Neural cell (in vitro differentiated cells): ENCODE data around the gene CLCNKA. TPM values are rescaled to one million over a fixed set of nuclear protein-coding genes. Genes with fewer than 3 reads are reported as not detected.

Source experiments
- H2AFZ ChIP-seq: fragments of 200-600, 300-800 bp; sonication (generic), shearing (Covaris generic); 2 replicates; pipeline ENCODE4 v1.6.0; 2014; ENCODE audit warnings: low read depth, mild to moderate bottlenecking, antibody characterized with exemption, low read length, moderate library complexity
- H3F3A ChIP-seq: fragments of 200-600 bp; shearing (Covaris generic); 2 replicates; pipeline ENCODE4 v1.6.1; 2016; ENCODE audit warnings: mild to moderate bottlenecking, moderate library complexity, mixed read lengths, antibody characterized with exemption, low read length; ENCODE audit not compliant: insufficient read depth, poor library complexity, severe bottlenecking
- H3K27ac ChIP-seq: fragments of 200-600, 300-800 bp; sonication (generic), shearing (Covaris generic); 2 replicates; pipeline ENCODE4 v1.5.1; 2014; ENCODE audit warnings: mild to moderate bottlenecking, low read length, moderate library complexity
- H3K27me3 ChIP-seq: fragments of 300-800, 200-600 bp; sonication (generic), shearing (Covaris generic); 2 replicates; pipeline ENCODE4 v1.6.0; 2014; ENCODE audit warnings: mild to moderate bottlenecking, low read depth, low read length, moderate library complexity; ENCODE audit not compliant: insufficient read depth
- H3K36me3 ChIP-seq: fragments of 300-800, 200-600 bp; sonication (generic), shearing (Covaris generic); 2 replicates; pipeline ENCODE4 v1.5.1; 2014; ENCODE audit warnings: mild to moderate bottlenecking, antibody characterized with exemption, low read length, moderate library complexity; ENCODE audit not compliant: insufficient read depth
- H3K4me2 ChIP-seq: fragments of 300-800, 200-600 bp; sonication (generic), shearing (Covaris generic); 2 replicates; pipeline ENCODE4 v1.6.0; 2014; ENCODE audit warnings: mild to moderate bottlenecking, low read length
- H3K4me3 ChIP-seq: fragments of 300-800, 200-600 bp; sonication (generic), shearing (Covaris generic); 2 replicates; pipeline ENCODE4 v1.5.1; 2014; ENCODE audit warnings: mild to moderate bottlenecking, low read length, moderate library complexity
- H3K79me2 ChIP-seq: fragments of 200-600 bp; shearing (Covaris generic); replicated peaks from 2 replicates; pipeline ENCODE4 v1.6.0; 2014; ENCODE audit warnings: mild to moderate bottlenecking, low read length, moderate library complexity; ENCODE audit not compliant: insufficient read depth
- H3K9ac ChIP-seq: fragments of 300-800, 200-600 bp; sonication (generic), shearing (Covaris generic); 2 replicates; pipeline ENCODE4 v1.6.1; 2016; ENCODE audit warnings: mild to moderate bottlenecking, low read length, mixed read lengths
- H3K9me2 ChIP-seq: fragments of 200-600 bp; shearing (Covaris generic); 2 replicates; pipeline ENCODE4 v1.6.1; 2016; ENCODE audit warnings: mild to moderate bottlenecking, low read length, mixed read lengths; ENCODE audit not compliant: insufficient read depth
- H3K9me3 ChIP-seq: fragments of 200-600, 300-800 bp; sonication (generic), shearing (Covaris generic); 2 replicates; pipeline ENCODE4 v1.6.1; 2016; ENCODE audit warnings: mild to moderate bottlenecking, mixed run types, low read length, moderate library complexity, mixed read lengths
- H4K20me1 ChIP-seq: fragments of 200-600 bp; shearing (Covaris generic); 2 replicates; pipeline ENCODE4 v1.6.1; 2016; ENCODE audit warnings: mild to moderate bottlenecking, mixed run types; ENCODE audit not compliant: insufficient read depth
- CTCF ChIP-seq: fragments of 450-650 bp; IDR thresholded peaks from 2 replicates; pipeline ENCODE4 v1.5.1; 2014; ENCODE audit warnings: antibody characterized with exemption, mild to moderate bottlenecking, moderate library complexity; ENCODE audit not compliant: poor library complexity, severe bottlenecking
- EP300 ChIP-seq: fragments of 450-650 bp; conservative IDR thresholded peaks from 2 replicates; pipeline ENCODE4 v1.6.1; 2014; ENCODE audit warnings: antibody characterized with exemption, mild to moderate bottlenecking, moderate library complexity; ENCODE audit not compliant: poor library complexity, severe bottlenecking
- EZH2 ChIP-seq: fragments of 200-600, 300-800 bp; shearing (Covaris generic), sonication (generic); IDR thresholded peaks from 2 replicates; pipeline ENCODE4 v1.6.1; 2014; ENCODE audit warnings: antibody characterized with exemption, low read length, borderline replicate concordance, mild to moderate bottlenecking; ENCODE audit not compliant: insufficient read depth, poor library complexity, severe bottlenecking
- MXI1 ChIP-seq: fragments of 450-650 bp; conservative IDR thresholded peaks from 2 replicates; pipeline ENCODE4 v1.6.1; 2014; ENCODE audit warnings: antibody characterized with exemption, mild to moderate bottlenecking; ENCODE audit not compliant: poor library complexity, severe bottlenecking
- POLR2AphosphoS5 ChIP-seq: IDR thresholded peaks from 2 replicates; pipeline ENCODE4 v1.6.1; 2012
- RAD21 ChIP-seq: fragments of 450-650 bp; conservative IDR thresholded peaks from 2 replicates; pipeline ENCODE4 v1.6.1; 2014; ENCODE audit warnings: antibody characterized with exemption, mild to moderate bottlenecking, moderate library complexity
- REST ChIP-seq: IDR thresholded peaks from 2 replicates; pipeline ENCODE4 v1.6.1; 2012; ENCODE audit warnings: borderline replicate concordance
- SMC3 ChIP-seq: fragments of 450-650 bp; conservative IDR thresholded peaks from 2 replicates; pipeline ENCODE4 v1.6.1; 2014; ENCODE audit warnings: antibody characterized with exemption, mild to moderate bottlenecking, moderate library complexity; ENCODE audit not compliant: poor library complexity
- TAF1 ChIP-seq: IDR thresholded peaks from 2 replicates; pipeline ENCODE4 v1.6.1; 2012; ENCODE audit warnings: low read depth
- polyA plus RNA-seq: library from polyadenylated mRNA; depleted of rRNA; stranded (reverse); fragments of >200 nt; gene quantifications from 2 replicates; pipeline ENCODE4 v1.2.3, GENCODE V29; 2014

CLCNKA gene
- polyA plus RNA-seq, 1 donor from 2014 or later = not detected

DNA sequence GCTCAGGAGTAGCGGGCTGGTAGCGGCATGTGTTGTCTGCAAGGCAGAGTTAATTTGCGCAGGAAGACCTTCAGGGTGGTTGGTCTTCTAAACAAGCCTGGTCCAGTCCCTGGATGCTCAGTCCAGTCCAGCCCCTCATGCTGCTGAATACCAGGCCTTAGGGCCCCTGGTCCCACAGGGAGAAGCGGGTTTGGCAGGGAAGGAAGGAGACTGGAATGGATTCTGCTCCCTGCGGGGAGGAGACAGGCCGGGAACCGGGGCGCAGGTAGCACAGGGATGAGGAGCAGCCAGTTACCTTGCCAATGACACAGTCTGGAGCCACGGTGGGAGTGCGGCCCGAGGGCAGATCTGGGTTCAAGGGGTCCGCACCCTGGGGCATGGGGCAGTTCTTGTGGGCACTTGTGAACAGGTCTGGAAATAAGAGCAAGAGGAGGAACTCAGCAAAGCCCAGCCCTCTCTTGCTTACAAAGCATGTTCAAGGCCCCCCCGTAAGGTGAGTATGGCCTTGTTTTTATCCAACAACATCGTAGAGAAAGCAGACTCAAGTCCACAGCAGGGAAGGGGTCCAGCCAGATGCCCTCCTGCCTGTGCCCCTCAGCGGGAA is 41.5 kb downstream of the CLCNKA start:
- TF ChIP-seq CTCF (no peak), EP300 (no peak), POLR2AphosphoS5 (no peak), SMC3 (no peak), EZH2 (no peak), TAF1 (no peak), RAD21 (no peak), MXI1 (no peak), REST (no peak)
- Histone ChIP-seq H3K9me2 (no peaks in the 10 kb centered on the region), H3F3A (no peaks in the 10 kb centered on the region), H3K4me2 (no peak overlapping the region), H2AFZ (no peak overlapping the region), H3K27me3 (no peaks in the 10 kb centered on the region), H3K4me3 (no peak overlapping the region), H3K79me2 (no peaks in the 10 kb centered on the region), H3K27ac (no peak overlapping the region), H3K9ac (no peak overlapping the region), H3K36me3 (no peaks in the 10 kb centered on the region), H4K20me1 (no peaks in the 10 kb centered on the region), H3K9me3 (no peaks in the 10 kb centered on the region)

- no peak overlapping the region for H3K27ac ChIP-seq
- H2AFZ ChIP-seq = no peak overlapping the region
- H3K9me3 ChIP-seq = no peaks in the 10 kb centered on the region
- no peaks in the 10 kb centered on the region for H3F3A ChIP-seq
- no peak overlapping the region for H3K4me3 ChIP-seq
- H3K36me3 ChIP-seq = no peaks in the 10 kb centered on the region
- no peaks in the 10 kb centered on the region for H3K9me2 ChIP-seq
- no peak for TF ChIP-seq RAD21
- no peak for TF ChIP-seq EP300
- no peak for TF ChIP-seq MXI1
- no peak for TF ChIP-seq TAF1
- TF ChIP-seq EZH2 = no peak
- TF ChIP-seq REST = no peak
- TF ChIP-seq CTCF = no peak
- TF ChIP-seq SMC3 = no peak
- TF ChIP-seq POLR2AphosphoS5 = no peak
- H4K20me1 ChIP-seq = no peaks in the 10 kb centered on the region
- H3K79me2 ChIP-seq = no peaks in the 10 kb centered on the region
- no peaks in the 10 kb centered on the region for H3K27me3 ChIP-seq
- no peak overlapping the region for H3K9ac ChIP-seq
- no peak overlapping the region for H3K4me2 ChIP-seq
These were observed 42.1 kb downstream of the CLCNKA start for GRCh38 chr1:16063921-16064320.
